Epithelial cell of esophagus (primary cell): Measurements from ENCODE around the gene CPXM1.
A peak's percentile ranks its signal among the peaks of the same experiment; 100 is the strongest.

Experiments
- DNase-seq: peaks from one replicate; pipeline ENCODE4 v3.0.0; 2010; ENCODE audit warnings: low read depth
- H3K4me3 ChIP-seq: 2 replicates; pipeline ENCODE4 v1.5.1; 2011; ENCODE audit warnings: mild to moderate bottlenecking, low read length, control low read depth
- CTCF ChIP-seq: IDR thresholded peaks from 2 replicates; pipeline ENCODE4 v1.5.1; 2011; ENCODE audit warnings: low read depth, mild to moderate bottlenecking, low read length, control low read depth, inconsistent platforms; ENCODE audit not compliant: insufficient read depth; ENCODE audit errors: missing control alignments

The CPXM1 gene

GRCh38 chr20:2757969-2758368 is 42.5 kb downstream of the CPXM1 start:
- no peak for TF ChIP-seq CTCF
- no peak overlapping the region for H3K4me3 ChIP-seq

GRCh38 chr20:2757001-2757400 is 43.4 kb downstream of the CPXM1 start:
- DNase-seq, result no peak
- no peak for TF ChIP-seq CTCF

More at GRCh38 chr20:2757969-2758368, 42.5 kb downstream of the CPXM1 start:
- no peak for DNase-seq

DNA sequence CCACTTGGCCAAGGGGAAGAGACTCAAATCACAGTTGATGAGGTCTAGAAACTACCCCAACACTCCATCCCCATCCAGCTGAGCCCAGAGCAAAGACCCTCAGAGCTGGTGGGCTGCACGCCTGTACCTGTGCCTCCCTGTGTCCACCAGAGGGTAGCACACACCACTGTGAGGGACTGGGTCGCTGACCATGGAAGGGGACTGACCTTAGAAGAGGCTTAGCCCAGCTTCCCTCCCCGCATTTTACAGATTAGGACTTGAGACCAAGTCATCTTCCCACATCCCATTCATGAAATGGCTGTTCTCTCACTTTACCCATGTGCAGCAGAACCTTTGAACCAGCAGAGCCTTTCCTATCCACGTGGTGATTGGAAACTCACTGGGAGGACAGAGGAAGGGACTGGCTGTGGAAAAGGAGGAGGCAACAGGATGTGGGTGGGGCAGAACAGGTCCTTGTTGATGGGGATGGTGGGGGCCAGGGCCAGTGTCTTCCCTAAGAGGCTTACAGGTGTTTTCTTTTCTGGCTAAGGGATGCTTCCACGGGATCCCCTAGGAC is 44.3 kb downstream of the CPXM1 start:
- DNase-seq, result peak; percentile 11
- TF ChIP-seq CTCF, result peak; percentile 39
- no peak overlapping the region for H3K4me3 ChIP-seq

More at GRCh38 chr20:2757001-2757400, 43.4 kb downstream of the CPXM1 start:
- no peak overlapping the region for H3K4me3 ChIP-seq

GRCh38 chr20:2755451-2756055 is 44.9 kb downstream of the CPXM1 start:
- no peak for DNase-seq
- TF ChIP-seq CTCF, result no peak

DNA sequence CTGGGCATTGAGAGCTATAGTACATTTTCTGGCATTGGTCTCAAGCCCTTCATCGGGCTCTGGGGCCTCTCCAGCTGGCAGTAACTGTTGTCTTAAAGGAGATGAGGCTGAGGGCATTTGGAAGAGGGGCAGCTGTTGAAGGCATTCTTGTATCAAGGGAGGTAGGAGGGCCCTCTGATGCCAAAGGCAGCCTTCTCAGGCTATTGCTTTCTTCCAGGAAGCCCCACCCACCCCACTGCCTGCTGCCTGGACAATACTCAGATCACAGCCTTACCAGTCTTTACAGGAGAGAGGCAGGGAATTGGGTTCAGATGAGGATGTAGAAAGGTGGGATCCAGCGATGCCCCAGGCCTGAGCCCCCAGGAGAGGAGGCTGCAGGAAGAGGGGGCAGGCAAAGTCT is 46.0 kb downstream of the CPXM1 start:
- TF ChIP-seq CTCF, result no peak
- DNase-seq, result no peak
- no peak overlapping the region for H3K4me3 ChIP-seq

More at GRCh38 chr20:2755451-2756055, 44.9 kb downstream of the CPXM1 start:
- no peak overlapping the region for H3K4me3 ChIP-seq

DNA sequence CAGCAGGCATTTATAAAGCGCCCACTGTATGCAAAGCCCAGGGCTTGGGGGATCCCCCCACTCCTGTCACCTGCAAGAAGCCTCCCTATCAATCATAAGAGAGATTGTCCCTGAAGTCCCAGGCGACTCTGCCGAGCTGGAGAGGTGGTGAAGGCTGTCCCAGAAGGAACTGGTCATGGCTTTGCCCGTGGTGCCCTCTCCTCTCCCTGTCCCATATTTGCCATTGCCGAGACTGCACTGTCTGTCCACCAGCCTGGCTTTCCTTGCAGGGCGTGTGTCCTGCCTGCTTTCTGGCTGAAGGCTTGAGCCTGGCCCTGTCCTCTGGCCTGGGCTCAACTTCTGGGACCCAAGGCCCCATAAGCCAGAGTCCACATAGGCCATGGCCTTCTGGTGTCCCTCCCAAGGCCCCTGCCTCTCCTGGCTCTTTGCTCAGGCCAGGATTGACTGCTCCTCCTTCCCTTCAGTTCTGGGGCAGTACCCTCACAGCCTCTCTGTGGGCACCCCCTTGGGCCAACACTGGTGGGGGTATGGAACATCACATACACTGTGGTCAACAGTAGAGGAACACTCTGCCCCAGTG is 46.9 kb downstream of the CPXM1 start:
- DNase-seq, result no peak

More for the DNA sequence above, 46.9 kb downstream of the CPXM1 start:
- TF ChIP-seq CTCF, result no peak
- H3K4me3 ChIP-seq, result no peak overlapping the region
